Tibial nerve (tissue), 3 donors: Measurements from ENCODE around the gene OR4Q3.
"Not testable (repeated sequence)": the region's sequence is repeated elsewhere in the genome, so short reads cannot be mapped to it uniquely, and the experiment has no call there.

Experiments used
- CTCF ChIP-seq, 5 experiments: fragments of 200-600 bp in 3 of 5; fragments of 450-650 bp in 2 of 5; sonication (generic) in 3 of 5; IDR thresholded peaks; one replicate each; pipeline ENCODE4 v1.5.1; 2016 to 2019; ENCODE audit warnings: antibody characterized with exemption in 5 of 5, mild to moderate bottlenecking in 3 of 5, moderate library complexity in 2 of 5
- POLR2A ChIP-seq, 2 donors: fragments of 450-650 bp; IDR thresholded peaks; one replicate each; pipeline ENCODE4 v1.6.1; 2017; ENCODE audit warnings: antibody characterized with exemption in 2 of 2, mild to moderate bottlenecking in 2 of 2, moderate library complexity in 2 of 2

- not testable (repeated sequence) for TF ChIP-seq CTCF, POLR2A (IDR thresholded peaks at IDR 0.05)
Observed at GRCh38 chr14:19771491-19771890, 28.1 kb downstream of the OR4Q3 start.
